Amygdala (tissue), 56 donors: ENCODE measurements around the gene LIMS4.
"Not testable (repeated sequence)": the region's sequence is repeated elsewhere in the genome, so short reads cannot be mapped to it uniquely, and the experiment has no call there.

Experiments used
- DNase-seq, 56 donors: peaks; one replicate each; lab custom pipeline; 2025; lab: John Stamatoyannopoulos, UW

LIMS4 gene

GRCh38 chr2:110450951-110451350 lies 21.7 kb downstream of the LIMS4 start:
- DNase-seq: not testable (repeated sequence)

- not testable (repeated sequence) for DNase-seq
Observed at GRCh38 chr2:110449127-110449947, 23.3 kb downstream of the LIMS4 start.

- DNase-seq: not testable (repeated sequence)
Observed at GRCh38 chr2:110446644-110447043, 26.0 kb downstream of the LIMS4 start.

GRCh38 chr2:110443305-110444005 lies 29.2 kb downstream of the LIMS4 start:
- DNase-seq: not testable (repeated sequence)

GRCh38 chr2:110441905-110442304 lies 30.7 kb downstream of the LIMS4 start:
- DNase-seq: not testable (repeated sequence)

- not testable (repeated sequence) for DNase-seq
Observed at GRCh38 chr2:110434565-110434964, 38.1 kb downstream of the LIMS4 start.

- not testable (repeated sequence) for DNase-seq
Observed at GRCh38 chr2:110425725-110426124, 46.9 kb downstream of the LIMS4 start.

GRCh38 chr2:110424421-110424820 lies 48.2 kb downstream of the LIMS4 start:
- DNase-seq: not testable (repeated sequence)

- not testable (repeated sequence) for DNase-seq
Observed at GRCh38 chr2:110423574-110423962, 49.0 kb downstream of the LIMS4 start.

GRCh38 chr2:110422852-110423573 lies 49.6 kb downstream of the LIMS4 start:
- not testable (repeated sequence) for DNase-seq

GRCh38 chr2:110420641-110421354 lies 51.8 kb downstream of the LIMS4 start:
- not testable (repeated sequence) for DNase-seq

GRCh38 chr2:110407142-110407541 lies 65.5 kb downstream of the LIMS4 start:
- not testable (repeated sequence) for DNase-seq

- not testable (repeated sequence) for DNase-seq
Observed at GRCh38 chr2:110404988-110405387, 67.6 kb downstream of the LIMS4 start.

- not testable (repeated sequence) for DNase-seq
Observed at GRCh38 chr2:110404246-110404645, 68.4 kb downstream of the LIMS4 start.

GRCh38 chr2:110401001-110401618 lies 71.5 kb downstream of the LIMS4 start:
- DNase-seq: not testable (repeated sequence)

- not testable (repeated sequence) for DNase-seq
Observed at GRCh38 chr2:110399378-110399777, 73.2 kb downstream of the LIMS4 start.

GRCh38 chr2:110395990-110396389 lies 76.6 kb downstream of the LIMS4 start:
- not testable (repeated sequence) for DNase-seq
